Measurements from ENCODE around the gene CRK. TPM values are rescaled to one million over a fixed set of nuclear protein-coding genes. Genes with fewer than 3 reads are reported as not detected.

Gene CRK
- total RNA-seq, 1 donor from 2014 or later = 83.5 TPM

GRCh38 chr17:1488826-1489270 is 32.8 kb upstream of the CRK start:
- Mint-ChIP-seq H3K4me3 (ENCODE audit: unreplicated experiment) (peak overlapping the region; percentile 64), H3K27me3 (ENCODE audit: low read depth, unreplicated experiment) (no peaks in the 10 kb centered on the region), H3K36me3 (ENCODE audit: low read depth, unreplicated experiment) (no peaks in the 10 kb centered on the region), H3K9me3 (ENCODE audit: unreplicated experiment) (no peaks in the 10 kb centered on the region), H3K27ac (ENCODE audit: unreplicated experiment) (peak overlapping the region; percentile 96), H3K4me1 (ENCODE audit: low read depth, unreplicated experiment) (peaks cover 15% of the 10 kb centered on the region)
- peak overlapping the region; percentile 67 for H3K27ac ChIP-seq (ENCODE audit: low read depth, low read length)
- no peaks in the 10 kb centered on the region for H3K9me3 ChIP-seq (ENCODE audit: insufficient read depth, low read depth, low read length)
- H3K79me2 ChIP-seq (ENCODE audit: insufficient read depth, low read length) = peaks cover 35% of the 10 kb centered on the region
- no peaks in the 10 kb centered on the region for H3K27me3 ChIP-seq (ENCODE audit: insufficient read depth, low read length)
- no peaks in the 10 kb centered on the region for H3K36me3 ChIP-seq (ENCODE audit: insufficient read depth, low read length)
- H3K9ac ChIP-seq (ENCODE audit: low read length) = peak overlapping the region; percentile 60
- peaks cover 10% of the 10 kb centered on the region for H4K20me1 ChIP-seq (ENCODE audit: insufficient read depth, low read length)
- H3K4me2 ChIP-seq (ENCODE audit: low read length) = peak overlapping the region; percentile 80
- peak overlapping the region; percentile 21 for H3K4me3 ChIP-seq (ENCODE audit: insufficient read depth, low read depth, low read length)
- H2AFZ ChIP-seq (ENCODE audit: low read depth, low read length) = no peak overlapping the region
- no peak for TF ChIP-seq CTCF (IDR thresholded peaks at IDR 0.05; ENCODE audit: insufficient read depth, low read depth, low read length)
- no peak for TF ChIP-seq EZH2 (IDR thresholded peaks at IDR 0.05; ENCODE audit: insufficient read depth, low read length)
- H3K4me1 ChIP-seq (ENCODE audit: insufficient read depth, low read length) = peaks cover 37% of the 10 kb centered on the region
- FAIRE-seq = no peak
- no peak for DNase-seq (ENCODE audit: low read depth)

- TF ChIP-seq CTCF (IDR thresholded peaks at IDR 0.05; ENCODE audit: insufficient read depth, low read depth, low read length) (no peak), EZH2 (IDR thresholded peaks at IDR 0.05; ENCODE audit: insufficient read depth, low read length) (no peak)
- no peaks in the 10 kb centered on the region for H3K27me3 Mint-ChIP-seq (ENCODE audit: low read depth, unreplicated experiment)
- Histone ChIP-seq H3K9ac (ENCODE audit: low read length) (peak overlapping the region; percentile 61), H3K27ac (ENCODE audit: low read depth, low read length) (peak overlapping the region; percentile 67), H3K79me2 (ENCODE audit: insufficient read depth, low read length) (peaks cover 35% of the 10 kb centered on the region), H3K4me2 (ENCODE audit: low read length) (peak overlapping the region; percentile 80), H3K36me3 (ENCODE audit: insufficient read depth, low read length) (no peaks in the 10 kb centered on the region), H4K20me1 (ENCODE audit: insufficient read depth, low read length) (peaks cover 13% of the 10 kb centered on the region), H3K4me3 (ENCODE audit: insufficient read depth, low read depth, low read length) (peak overlapping the region; percentile 21), H3K4me1 (ENCODE audit: insufficient read depth, low read length) (peaks cover 37% of the 10 kb centered on the region), H3K9me3 (ENCODE audit: insufficient read depth, low read depth, low read length) (no peaks in the 10 kb centered on the region), H3K27me3 (ENCODE audit: insufficient read depth, low read length) (no peaks in the 10 kb centered on the region), H2AFZ (ENCODE audit: low read depth, low read length) (peak overlapping the region; percentile 44)
- H3K4me3 Mint-ChIP-seq (ENCODE audit: unreplicated experiment) = peak overlapping the region; percentile 64
- DNase-seq (ENCODE audit: low read depth) (peak; percentile 66), FAIRE-seq (no peak)
- peaks cover 3% of the 10 kb centered on the region for H3K36me3 Mint-ChIP-seq (ENCODE audit: low read depth, unreplicated experiment)
- peaks cover 15% of the 10 kb centered on the region for H3K4me1 Mint-ChIP-seq (ENCODE audit: low read depth, unreplicated experiment)
- H3K9me3 Mint-ChIP-seq (ENCODE audit: unreplicated experiment) = no peaks in the 10 kb centered on the region
- H3K27ac Mint-ChIP-seq (ENCODE audit: unreplicated experiment) = peak overlapping the region; percentile 96
These were observed 32.1 kb upstream of the CRK start for GRCh38 chr17:1487939-1488825.

Measured in astrocyte (in vitro differentiated cells and primary cell).